NT2/D1 (cell line): ENCODE measurements around the gene PRKCB.
A peak's percentile ranks its signal among the peaks of the same experiment; 100 is the strongest.

Experiments used
- DNase-seq: peaks from one replicate; pipeline ENCODE4 v3.0.0-alpha.2; 2011; ENCODE audit warnings: low read depth, low spot score
- H3K27me3 ChIP-seq: 2 replicates; pipeline ENCODE4 v1.6.0; 2011; ENCODE audit warnings: mild to moderate bottlenecking; ENCODE audit not compliant: insufficient read length, insufficient read depth
- H3K36me3 ChIP-seq: 2 replicates; pipeline ENCODE4 v1.6.1; 2011; ENCODE audit warnings: mild to moderate bottlenecking, low read length, mixed read lengths; ENCODE audit not compliant: insufficient read depth, insufficient read length
- H3K4me1 ChIP-seq: 2 replicates; pipeline ENCODE4 v1.5.1; 2011; ENCODE audit not compliant: insufficient read depth, insufficient read length
- H3K4me3 ChIP-seq: 2 replicates; pipeline ENCODE4 v1.5.1; 2011; ENCODE audit warnings: low read depth; ENCODE audit not compliant: insufficient read length
- H3K9ac ChIP-seq: 2 replicates; pipeline ENCODE4 v1.6.0; 2011; ENCODE audit warnings: low read depth; ENCODE audit not compliant: insufficient read length
- H3K9me3 ChIP-seq: 2 replicates; pipeline ENCODE4 v1.5.1; 2011; ENCODE audit warnings: mild to moderate bottlenecking, low read length; ENCODE audit not compliant: insufficient read depth
- SUZ12 ChIP-seq: IDR thresholded peaks from 2 replicates; pipeline ENCODE4 v1.6.1; 2011; ENCODE audit not compliant: insufficient read length, insufficient read depth; ENCODE audit errors: extremely low read depth
- YY1 ChIP-seq: IDR thresholded peaks from 2 replicates; pipeline ENCODE4 v1.6.1; 2011; ENCODE audit not compliant: insufficient read length, insufficient read depth
- ZNF274 ChIP-seq: IDR thresholded peaks from 2 replicates; pipeline ENCODE4 v1.6.1; 2011; ENCODE audit warnings: mild to moderate bottlenecking, low read depth, low read length

The PRKCB gene

GRCh38 chr16:24255456-24256371, 419.9 kb downstream of the PRKCB start, which contains the start of gene CACNG3:
CACNG3 (plus strand) TSS chr16:24256335; CDS start chr16:24256755, 420 bp downstream.
- peaks cover 64% of the 10 kb centered on the region for H3K27me3 ChIP-seq
- no peak within 1 kb of the TSS for H3K9ac ChIP-seq
- DNase-seq = peak; percentile 82
- TF ChIP-seq SUZ12 (no peak), YY1 (no peak), ZNF274 (no peak)
- H3K4me3 ChIP-seq = peak within 1 kb of the TSS; percentile 19
- H3K4me1 ChIP-seq = no peaks in the 10 kb centered on the region
- no peaks in the 10 kb centered on the region for H3K9me3 ChIP-seq
- no peaks in the 10 kb centered on the region for H3K36me3 ChIP-seq

DNA sequence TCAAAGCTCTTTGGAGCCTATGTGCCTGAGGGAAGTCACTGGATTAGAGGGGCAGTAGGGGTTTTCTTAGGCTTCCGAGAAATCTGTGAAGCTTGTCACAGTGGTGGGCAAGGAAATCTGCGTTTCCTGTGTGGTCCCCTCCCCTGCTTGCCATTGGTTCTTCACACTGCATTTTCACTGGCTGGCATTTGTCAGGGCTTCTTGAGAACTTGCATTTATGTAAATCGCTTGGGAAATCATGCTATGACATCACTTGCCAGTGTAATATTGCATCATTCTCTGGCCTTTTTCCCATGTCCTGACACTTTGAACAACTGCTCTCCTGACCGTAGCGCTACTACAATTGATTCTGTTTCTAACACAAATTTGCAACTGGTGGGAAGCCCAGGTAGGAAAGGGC, 422.2 kb downstream of the PRKCB start:
- no peaks in the 10 kb centered on the region for H3K36me3 ChIP-seq
- no peak overlapping the region for H3K4me3 ChIP-seq
- no peaks in the 10 kb centered on the region for H3K4me1 ChIP-seq
- H3K27me3 ChIP-seq = peaks cover 64% of the 10 kb centered on the region
- no peak for TF ChIP-seq YY1
- TF ChIP-seq SUZ12 = no peak
- no peak for TF ChIP-seq ZNF274
- no peak for DNase-seq
- H3K9ac ChIP-seq = no peak overlapping the region
- H3K9me3 ChIP-seq = no peaks in the 10 kb centered on the region

DNA sequence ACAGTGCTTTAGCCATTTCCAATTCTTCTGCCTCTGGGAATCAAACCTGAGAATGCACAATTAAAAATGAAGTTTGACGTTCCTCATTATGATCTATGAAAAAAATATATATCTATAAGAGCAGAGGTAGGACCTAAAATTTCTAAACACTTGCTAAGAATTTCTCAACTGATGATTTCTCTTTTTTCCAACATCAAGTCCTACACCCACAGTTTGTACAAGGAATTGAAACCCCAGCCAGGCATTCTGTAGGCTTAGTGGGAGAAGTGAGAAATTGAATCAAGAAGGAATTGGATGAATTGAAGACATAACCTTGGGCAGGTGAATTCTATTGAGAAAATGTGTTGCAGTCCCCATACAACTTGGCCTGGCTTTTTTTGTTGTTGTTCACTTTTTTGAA, 423.0 kb downstream of the PRKCB start:
- TF ChIP-seq YY1 = no peak
- no peak for TF ChIP-seq ZNF274
- no peak for TF ChIP-seq SUZ12
- Histone ChIP-seq H3K36me3 (no peaks in the 10 kb centered on the region), H3K4me1 (no peaks in the 10 kb centered on the region), H3K9ac (no peak overlapping the region), H3K9me3 (no peaks in the 10 kb centered on the region), H3K4me3 (no peak overlapping the region), H3K27me3 (peaks cover 58% of the 10 kb centered on the region)
- no peak for DNase-seq

DNA sequence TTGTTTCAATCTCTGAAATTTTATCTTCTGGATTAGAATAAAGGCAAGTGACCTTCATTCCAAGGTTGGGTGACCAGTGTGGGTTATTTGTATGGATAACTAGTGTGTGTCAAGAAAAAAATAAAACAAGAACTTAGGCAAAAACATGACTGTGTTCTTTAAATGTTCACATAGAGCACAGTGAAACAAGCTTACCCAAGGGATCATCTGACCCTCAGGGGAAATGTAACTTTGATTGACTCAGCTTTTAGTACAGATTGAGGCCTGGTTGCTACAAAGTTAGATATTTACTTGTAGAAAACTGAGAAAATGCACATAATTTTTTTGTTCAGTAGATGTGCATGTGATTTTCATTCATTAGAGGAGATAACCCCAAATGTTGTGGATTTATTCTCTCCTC, 427.0 kb downstream of the PRKCB start:
- Histone ChIP-seq H3K9ac (no peak overlapping the region), H3K4me3 (no peak overlapping the region), H3K27me3 (peaks cover 18% of the 10 kb centered on the region), H3K4me1 (no peaks in the 10 kb centered on the region), H3K9me3 (no peaks in the 10 kb centered on the region), H3K36me3 (no peaks in the 10 kb centered on the region)
- TF ChIP-seq ZNF274 (no peak), YY1 (no peak), SUZ12 (no peak)
- DNase-seq = no peak
